ENCODE measurements around the gene LTBP1.

DNA sequence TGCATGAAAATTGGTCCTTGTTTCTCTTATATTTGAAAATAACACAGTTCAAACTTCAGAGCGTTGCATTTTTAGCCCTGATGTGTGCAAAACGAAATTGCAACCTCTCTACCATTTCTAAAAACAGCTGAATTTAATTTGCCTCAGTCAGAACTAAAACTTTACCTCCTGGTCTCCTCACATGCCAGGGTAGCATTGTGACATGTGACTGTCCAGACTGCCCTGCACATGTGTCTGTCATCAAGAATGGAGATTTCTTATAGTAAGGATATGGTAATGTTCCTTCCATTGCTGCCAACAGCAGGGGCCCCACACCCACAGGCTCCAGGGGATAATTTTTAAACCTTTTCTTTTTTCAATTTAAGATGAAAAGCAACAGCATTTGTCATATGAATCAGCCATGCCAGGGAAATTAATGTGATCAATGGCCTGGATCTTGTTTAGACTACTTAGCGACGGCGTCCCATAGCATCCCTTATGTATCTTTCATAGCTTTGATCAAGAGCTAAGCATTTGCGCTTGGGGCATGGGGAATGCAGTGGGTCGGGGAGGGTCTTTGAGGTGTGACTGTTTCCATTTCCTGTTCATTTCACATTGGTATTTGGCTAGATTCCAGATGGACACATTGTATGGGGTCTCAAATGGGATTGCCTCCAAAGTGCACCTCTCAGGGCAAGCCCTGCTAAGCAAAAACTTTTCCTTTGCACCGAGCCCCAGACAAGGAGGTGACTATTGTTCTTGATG is 437.3 kb downstream of the LTBP1 start:
- TF ChIP-seq, protein P1, sequence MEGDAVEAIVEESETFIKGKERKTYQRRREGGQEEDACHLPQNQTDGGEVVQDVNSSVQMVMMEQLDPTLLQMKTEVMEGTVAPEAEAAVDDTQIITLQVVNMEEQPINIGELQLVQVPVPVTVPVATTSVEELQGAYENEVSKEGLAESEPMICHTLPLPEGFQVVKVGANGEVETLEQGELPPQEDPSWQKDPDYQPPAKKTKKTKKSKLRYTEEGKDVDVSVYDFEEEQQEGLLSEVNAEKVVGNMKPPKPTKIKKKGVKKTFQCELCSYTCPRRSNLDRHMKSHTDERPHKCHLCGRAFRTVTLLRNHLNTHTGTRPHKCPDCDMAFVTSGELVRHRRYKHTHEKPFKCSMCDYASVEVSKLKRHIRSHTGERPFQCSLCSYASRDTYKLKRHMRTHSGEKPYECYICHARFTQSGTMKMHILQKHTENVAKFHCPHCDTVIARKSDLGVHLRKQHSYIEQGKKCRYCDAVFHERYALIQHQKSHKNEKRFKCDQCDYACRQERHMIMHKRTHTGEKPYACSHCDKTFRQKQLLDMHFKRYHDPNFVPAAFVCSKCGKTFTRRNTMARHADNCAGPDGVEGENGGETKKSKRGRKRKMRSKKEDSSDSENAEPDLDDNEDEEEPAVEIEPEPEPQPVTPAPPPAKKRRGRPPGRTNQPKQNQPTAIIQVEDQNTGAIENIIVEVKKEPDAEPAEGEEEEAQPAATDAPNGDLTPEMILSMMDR (IDR thresholded peaks at IDR 0.05) = no peak
- no peak for TF ChIP-seq POLR2A (IDR thresholded peaks at IDR 0.05)

All from lower leg skin (tissue), 3 donors.